H9 (cell line): Measurements from ENCODE around the gene CACNB3. TPM values are rescaled to one million over a fixed set of nuclear protein-coding genes. Genes with fewer than 3 reads are reported as not detected.

Experiments
- DNase-seq: peaks from one replicate; pipeline ENCODE4 v3.0.0-alpha.2; 2017
- H2AFZ ChIP-seq: one replicate; pipeline ENCODE4 v1.6.1; 2013; ENCODE audit warnings: mild to moderate bottlenecking, low read length, control low read depth, moderate library complexity
- H2AK5ac ChIP-seq: 2 replicates; pipeline ENCODE4 v1.6.1; 2013; ENCODE audit warnings: low read length, control low read depth, mixed read lengths; ENCODE audit not compliant: insufficient read length
- H2BK120ac ChIP-seq: one replicate; pipeline ENCODE4 v1.6.1; 2013; ENCODE audit warnings: low read depth, mild to moderate bottlenecking, low read length, control low read depth, inconsistent platforms; ENCODE audit not compliant: poor library complexity, severe bottlenecking
- H2BK12ac ChIP-seq: 2 replicates; pipeline ENCODE4 v1.6.1; 2013; ENCODE audit warnings: low read length, control low read depth, mixed read lengths, low read depth; ENCODE audit not compliant: insufficient read length
- H2BK15ac ChIP-seq: 2 replicates; pipeline ENCODE4 v1.6.1; 2013; ENCODE audit warnings: low read depth, low read length, control low read depth
- H2BK20ac ChIP-seq: one replicate; pipeline ENCODE4 v1.6.1; 2013; ENCODE audit warnings: low read depth, mild to moderate bottlenecking, low read length, control low read depth, inconsistent platforms; ENCODE audit not compliant: poor library complexity, severe bottlenecking
- H2BK5ac ChIP-seq: 2 replicates; pipeline ENCODE4 v1.6.1; 2013; ENCODE audit warnings: low read length, control low read depth, mixed read lengths; ENCODE audit not compliant: insufficient read length
- H3K14ac ChIP-seq: 2 replicates; pipeline ENCODE4 v1.6.1; 2013; ENCODE audit warnings: low read length, control low read depth; ENCODE audit not compliant: insufficient read depth
- H3K18ac ChIP-seq: 2 replicates; pipeline ENCODE4 v1.6.1; 2013; ENCODE audit warnings: low read depth, mild to moderate bottlenecking, mixed read lengths, low read length, control low read depth; ENCODE audit not compliant: insufficient read length
- H3K23ac ChIP-seq: 2 replicates; pipeline ENCODE4 v1.6.1; 2013; ENCODE audit warnings: low read length, control low read depth, mixed read lengths, low read depth; ENCODE audit not compliant: insufficient read length
- H3K23me2 ChIP-seq: 2 replicates; pipeline ENCODE4 v1.6.1; 2013; ENCODE audit warnings: low read depth, mild to moderate bottlenecking, mixed read lengths, low read length, control low read depth; ENCODE audit not compliant: insufficient read length, poor library complexity, severe bottlenecking
- H3K27ac ChIP-seq: 2 replicates; pipeline ENCODE4 v1.5.1; 2013; ENCODE audit warnings: low read length, control low read depth, mixed read lengths, low read depth; ENCODE audit not compliant: insufficient read length
- H3K27me3 ChIP-seq: 2 replicates; pipeline ENCODE4 v1.6.1; 2013; ENCODE audit warnings: low read length, control low read depth, inconsistent platforms; ENCODE audit not compliant: insufficient read depth
- H3K4ac ChIP-seq: 2 replicates; pipeline ENCODE4 v1.6.1; 2013; ENCODE audit warnings: low read depth, mild to moderate bottlenecking, control low read depth, inconsistent platforms, low read length, moderate library complexity
- H3K4me1 ChIP-seq: 2 replicates; pipeline ENCODE4 v1.6.1; 2013; ENCODE audit warnings: low read length, control low read depth, inconsistent platforms; ENCODE audit not compliant: insufficient read depth
- H3K4me2 ChIP-seq: 2 replicates; pipeline ENCODE4 v1.6.1; 2013; ENCODE audit warnings: low read length, control low read depth, mixed read lengths; ENCODE audit not compliant: insufficient read length, insufficient read depth
- H3K56ac ChIP-seq: 2 replicates; pipeline ENCODE4 v1.6.1; 2013; ENCODE audit warnings: low read depth, mild to moderate bottlenecking, mixed read lengths, low read length, control low read depth; ENCODE audit not compliant: insufficient read length
- H3K79me1 ChIP-seq: 2 replicates; pipeline ENCODE4 v1.6.1; 2013; ENCODE audit warnings: low read depth, mild to moderate bottlenecking, moderate library complexity, low read length, control low read depth, inconsistent platforms; ENCODE audit not compliant: insufficient read depth, poor library complexity, severe bottlenecking
- H3K79me2 ChIP-seq: 2 replicates; pipeline ENCODE4 v1.6.1; 2013; ENCODE audit warnings: low read length, control low read depth, inconsistent platforms; ENCODE audit not compliant: insufficient read depth
- H3K9ac ChIP-seq: 2 replicates; pipeline ENCODE4 v1.6.1; 2013; ENCODE audit warnings: low read length, control low read depth, mixed read lengths; ENCODE audit not compliant: insufficient read length; ENCODE audit errors: extremely low read depth
- H3K9me3 ChIP-seq: one replicate; pipeline ENCODE4 v1.6.1; 2013; ENCODE audit warnings: low read depth, low read length, inconsistent platforms; ENCODE audit not compliant: control insufficient read depth
- H3T11ph ChIP-seq: one replicate; pipeline ENCODE4 v1.6.1; 2013; ENCODE audit warnings: mild to moderate bottlenecking, low read length, control low read depth, inconsistent platforms
- H4K20me1 ChIP-seq: one replicate; pipeline ENCODE4 v1.6.1; 2013; ENCODE audit not compliant: control insufficient read depth, insufficient read length, insufficient read depth
- H4K5ac ChIP-seq: 2 replicates; pipeline ENCODE4 v1.6.1; 2013; ENCODE audit warnings: low read depth, mild to moderate bottlenecking, mixed read lengths, low read length, control low read depth; ENCODE audit not compliant: insufficient read length
- H4K8ac ChIP-seq: replicated peaks from 2 replicates; pipeline ENCODE4 v1.6.1; 2013; ENCODE audit warnings: low read length, control low read depth, mixed read lengths, low read depth; ENCODE audit not compliant: insufficient read length
- H4K91ac ChIP-seq: 2 replicates; pipeline ENCODE4 v1.6.1; 2013; ENCODE audit warnings: low read depth, mild to moderate bottlenecking, moderate library complexity, mixed read lengths, low read length, control low read depth; ENCODE audit not compliant: insufficient read length
- H3K27ac Mint-ChIP-seq, 3 experiments: 2 replicates in 2 of 3; 3 replicates in 1 of 3; pipeline ENCODE4 v1.8.0; 2020 to 2021; ENCODE audit warnings: mixed read lengths in 3 of 3, mild to moderate bottlenecking in 1 of 3, moderate library complexity in 1 of 3
- H3K27me3 Mint-ChIP-seq: 2 replicates; pipeline ENCODE4 v1.8.0; 2021; ENCODE audit warnings: low read depth, mild to moderate bottlenecking, moderate library complexity, mixed read lengths
- H3K36me3 Mint-ChIP-seq, 3 experiments: 2 replicates in 2 of 3; 3 replicates in 1 of 3; pipeline ENCODE4 v1.8.0; 2020 to 2021; ENCODE audit warnings: low read depth in 3 of 3, mixed read lengths in 3 of 3; ENCODE audit not compliant: insufficient read depth in 1 of 3
- H3K4me1 Mint-ChIP-seq, 2 experiments: 2 replicates each; pipeline ENCODE4 v1.8.0; 2020; ENCODE audit warnings: mixed read lengths in 2 of 2
- H3K4me3 Mint-ChIP-seq, 2 experiments: 2 replicates in 1 of 2; 3 replicates in 1 of 2; pipeline ENCODE4 v1.8.0; 2020 to 2021; ENCODE audit warnings: mild to moderate bottlenecking in 2 of 2, mixed read lengths in 2 of 2, moderate library complexity in 1 of 2
- H3K9me3 Mint-ChIP-seq, 2 experiments: 2 replicates in 1 of 2; 3 replicates in 1 of 2; pipeline ENCODE4 v1.8.0; 2020; ENCODE audit warnings: mild to moderate bottlenecking in 2 of 2, mixed read lengths in 2 of 2, moderate library complexity in 1 of 2
- CTCF ChIP-seq: fragments of 200-600 bp; sonication (generic); conservative IDR thresholded peaks from 3 replicates; pipeline ENCODE4 v1.8.0; 2021; ENCODE audit warnings: antibody characterized with exemption, mild to moderate bottlenecking
- WGBS: extraction: QIAGEN DNeasy Blood & Tissue Kit; methylation state at CpG from one replicate; pipeline ENCODE4 v1.1.7; 2013; ENCODE audit warnings: missing lambda C conversion rate, low lambda C conversion rate, mixed read lengths; ENCODE audit not compliant: insufficient read length; ENCODE audit errors: extremely low coverage; 5-methylcytosine and 5-hydroxymethylcytosine counted together
- total RNA-seq: library from RNA; stranded (reverse); gene quantifications from 2 replicates; pipeline ENCODE4 v1.2.1, GENCODE V29; 2021

CACNB3 gene
- total RNA-seq, 1 experiment from 2014 or later: 35.1 TPM

- Histone ChIP-seq H3K79me2 (no peaks in the 10 kb centered on the region), H4K5ac (no peak overlapping the region), H3K4me2 (peak overlapping the region; percentile 74), H2BK120ac (no peak overlapping the region), H2BK12ac (no peak overlapping the region), H4K20me1 (no peaks in the 10 kb centered on the region), H3K9me3 (no peaks in the 10 kb centered on the region), H3T11ph (no peak overlapping the region), H3K14ac (no peak overlapping the region), H2AK5ac (no peak overlapping the region), H2BK5ac (no peak overlapping the region), H3K56ac (no peak overlapping the region), H3K4me1 (0 out of 2 replicates have a peak, but pooled peaks cover 2% of the 10 kb centered on the region), H3K4ac (no peak overlapping the region), H4K91ac (no peak overlapping the region), H3K27me3 (peaks cover 23% of the 10 kb centered on the region), H3K23me2 (peaks cover 23% of the 10 kb centered on the region), H3K9ac (no peak overlapping the region), H2BK15ac (no peak overlapping the region), H4K8ac (no peak overlapping the region), H3K23ac (no peak overlapping the region), H3K27ac (no peak overlapping the region), H2AFZ (no peak overlapping the region), H2BK20ac (no peak overlapping the region), H3K18ac (no peak overlapping the region), H3K79me1 (no peaks in the 10 kb centered on the region)
- Mint-ChIP-seq H3K36me3 (peaks cover 0 to 8% (median 4%) of the 10 kb centered on the region in 3 experiments; a peak in 3 of 7 replicates), H3K4me1 (peaks cover 53 to 58% of the 10 kb centered on the region in 2 experiments), H3K9me3 (no peaks in the 10 kb centered on the region), H3K27ac (peak overlapping the region; percentile 53 to 84 (median 66); a peak in 3 of 7 replicates), H3K27me3 (peaks cover 40% of the 10 kb centered on the region), H3K4me3 (peak overlapping the region; percentile 88 to 93)
- TF ChIP-seq CTCF: peak; percentile 53; the same call in 2 of the 3 replicates
- no CpG with 5 or more reads among the region's 37 CpGs for WGBS
- DNase-seq: peak; percentile 67
Measured at GRCh38 chr12:48818831-48819590, 715 bp downstream of the CACNB3 start.
